K562 (cell line): ENCODE measurements around the gene CCDC117. TPM values are rescaled to one million over a fixed set of nuclear protein-coding genes. Genes with fewer than 3 reads are reported as not detected.

ENCODE experiments used
- CBX1 ChIP-seq: sonication (generic); IDR thresholded peaks from 2 replicates; pipeline ENCODE4 v1.6.1; 2016; ENCODE audit warnings: antibody characterized with exemption, low read depth, mild to moderate bottlenecking
- EP400 ChIP-seq: fragments of 450-650 bp; IDR thresholded peaks from 2 replicates; pipeline ENCODE4 v1.6.1; 2017; ENCODE audit warnings: antibody characterized with exemption, mild to moderate bottlenecking, moderate library complexity
- FOXK2 ChIP-seq, 2 experiments: fragments of 450-650 bp; IDR thresholded peaks in 1 of 2; conservative IDR thresholded peaks in 1 of 2; 2 replicates each; pipeline ENCODE4 v1.6.1; 2016; ENCODE audit warnings: low read depth in 2 of 2, mild to moderate bottlenecking in 1 of 2
- IRF1 ChIP-seq: sonication (generic); formaldehyde crosslinking; IDR thresholded peaks from 2 replicates; pipeline ENCODE4 v1.8.0; 2022; ENCODE audit warnings: missing genetic modification reagents, mild to moderate bottlenecking, borderline replicate concordance
- NBN ChIP-seq: fragments of 450-650 bp; IDR thresholded peaks from 2 replicates; pipeline ENCODE4 v1.6.1; 2016; ENCODE audit warnings: low read depth, mild to moderate bottlenecking
- NONO ChIP-seq, 2 experiments: fragments of 200-400 bp in 1 of 2; fragments of 450-650 bp in 1 of 2; formaldehyde crosslinking in 1 of 2; IDR thresholded peaks; 2 replicates each; pipeline ENCODE4 v1.6.1; 2017; ENCODE audit warnings: low read depth in 2 of 2, mild to moderate bottlenecking in 2 of 2, moderate library complexity in 2 of 2, low read length in 1 of 2
- POLR3A ChIP-seq: IDR thresholded peaks from 2 replicates; pipeline ENCODE4 v1.6.1; 2011; ENCODE audit warnings: borderline replicate concordance, mild to moderate bottlenecking, moderate library complexity; ENCODE audit not compliant: insufficient read length, insufficient read depth; ENCODE audit errors: extremely low read depth
- SLC30A9 ChIP-seq: fragments of 250-450 bp; sonication (Bioruptor Pico); IDR thresholded peaks from 2 replicates; pipeline ENCODE4 v1.8.0; 2022; ENCODE audit warnings: mild to moderate bottlenecking, moderate library complexity
- TAL1 ChIP-seq: fragments of 450-650 bp; IDR thresholded peaks from 2 replicates; pipeline ENCODE4 v1.6.1; 2016; ENCODE audit warnings: mild to moderate bottlenecking
- TGIF2 ChIP-seq: sonication (generic); formaldehyde crosslinking; IDR thresholded peaks from 2 replicates; pipeline ENCODE4 v1.8.1; 2022; ENCODE audit warnings: mild to moderate bottlenecking, missing genetic modification reagents, moderate library complexity
- USF1 ChIP-seq: sonication (generic); formaldehyde crosslinking; IDR thresholded peaks from 2 replicates; pipeline ENCODE4 v1.9.0; 2022; ENCODE audit warnings: mild to moderate bottlenecking, missing genetic modification reagents
- ZBTB11 ChIP-seq, 3 experiments: fragments of 200-800 bp in 1 of 3; fragments of 250-450 bp in 1 of 3; fragments of 450-650 bp in 1 of 3; sonication (Bioruptor Pico) in 1 of 3; sonication (Bioruptor generic) in 1 of 3; formaldehyde crosslinking in 1 of 3; IDR thresholded peaks; 2 replicates each; pipeline versions ENCODE4 v1.6.1 to v1.8.0; 2016 to 2022; ENCODE audit warnings: mild to moderate bottlenecking in 2 of 3, missing genetic modification characterization in 2 of 3, missing compliant biosample characterization in 1 of 3, moderate library complexity in 1 of 3
- ZNF133 ChIP-seq: fragments of 250-450 bp; sonication (Bioruptor Pico); IDR thresholded peaks from 2 replicates; pipeline ENCODE4 v1.4.0; 2020; ENCODE audit warnings: mild to moderate bottlenecking
- ZNF165 ChIP-seq: fragments of 250-450 bp; sonication (Bioruptor Pico); IDR thresholded peaks from 2 replicates; pipeline ENCODE4 v1.4.0; 2020; ENCODE audit warnings: borderline replicate concordance
- ZNF384 ChIP-seq: IDR thresholded peaks from 2 replicates; pipeline ENCODE4 v1.6.1; 2012; ENCODE audit warnings: low read depth, low read length, improper control_type of control experiment
- ZNF592 ChIP-seq: fragments of 450-650 bp; IDR thresholded peaks from 2 replicates; pipeline ENCODE4 v1.6.1; 2017; ENCODE audit warnings: antibody characterized with exemption, mild to moderate bottlenecking
- polyA plus RNA-seq, 8 experiments: library from polyadenylated mRNA; depleted of rRNA in 4 of 8; stranded (reverse) in 5 of 8; unstranded in 3 of 8; fragments of >200 nt; fragmentation: Nextera tagmentation in 2 of 8; fragmentation: Illumina TruSeq in 1 of 8; extraction: Ambion mirVana in 2 of 8; extraction: Trizol in 1 of 8; gene quantifications; 2 replicates each; pipeline versions ENCODE4 v1.2.1 to v1.2.3, GENCODE V29; 2011 to 2014; ENCODE audit warnings: inconsistent platforms in 1 of 8, missing spikeins in 1 of 8
- total RNA-seq, 7 experiments: library from RNA; depleted of rRNA in 6 of 7; stranded (reverse); fragments of >200 nt in 6 of 7; fragmentation: Illumina TruSeq in 2 of 7; extraction: Trizol in 2 of 7; gene quantifications; 2 replicates each; pipeline versions ENCODE4 v1.2.1 to v1.2.3, GENCODE V29; 2011 to 2021; ENCODE audit warnings: low replicate concordance in 1 of 7

The CCDC117 gene
- total and polyA plus RNA-seq, 9 of the 15 experiments (the other 6 are each of a cell fraction or from before 2014, with no cell fraction given) = 5.7 to 23.3 (median 15.8) TPM

- TF ChIP-seq EP400 (peak; percentile 67; the same call in 1 of the 2 replicates), ZNF384 (peak; percentile 76), ZNF592 (peak; percentile 73), USF1 (peak; percentile 55; the same call in 1 of the 2 replicates), NONO (IDR thresholded peaks at IDR 0.05; ENCODE audit: low read depth in 2 of 2, low read length in 1 of 2) (no peak), CBX1 (no peak), NBN (no peak), SLC30A9 (CRISPR knock-in tag) (no peak), IRF1 (CRISPR knock-in tag) (no peak), ZNF165 (CRISPR knock-in tag) (no peak), FOXK2 (conservative IDR thresholded peaks at IDR 0.05 in 1 of 2, IDR thresholded peaks at IDR 0.05 in 1 of 2; ENCODE audit: low read depth in 2 of 2) (0 out of 4 replicates have a peak, but pooled peaks of 1 of the 2 experiments have one; percentile 27), ZNF133 (no peak), POLR3A (no peak), TGIF2 (CRISPR knock-in tag) (no peak), TAL1 (no peak), ZBTB11 (CRISPR knock-in tag; IDR thresholded peaks at IDR 0.05) (peak in 1 of 3 experiments; percentile 32; a peak in 1 of 6 replicates)
These were observed 29.5 kb downstream of the CCDC117 start (continued) for GRCh38 chr22:28801845-28802594.
